K562 (cell line): Measurements from ENCODE around the gene FAM20C. TPM values are rescaled to one million over a fixed set of nuclear protein-coding genes. Genes with fewer than 3 reads are reported as not detected.

Experiments
- ATAC-seq: fragments of 200-7000 bp; cut with Tn5 transposase; 3 replicates; pipeline ENCODE4 v1.9.1; 2020; ENCODE audit warnings: moderate library complexity
- BruUV-seq: library from RNA; stranded (reverse); fragments of 400-500 nt; replicated peaks from 2 replicates; lab custom pipeline; 2021; lab: Mats Ljungman, UMichigan
- CTCF ChIA-PET: fragments of 300-600 bp; formaldehyde crosslinking; extraction: SDS; loops from one replicate; lab custom pipeline; 2021; ENCODE audit warnings: low intra/inter-chr PET ratio; lab: Yijun Ruan, JAX
- POLR2A ChIA-PET: fragments of 300-600, 350-650 bp; sonication (Branson Sonifier 250); formaldehyde crosslinking; extraction: SDS; loops from one replicate; lab custom pipeline; 2021; ENCODE audit warnings: antibody characterized with exemption, inconsistent platforms; lab: Yijun Ruan, JAX
- DNase-seq, 4 experiments: peaks; one replicate each; pipeline versions ENCODE4 v3.0.0 to v3.0.0-alpha.2; 2011 to 2018; ENCODE audit warnings: low spot score in 3 of 4, mixed read lengths in 3 of 4; ENCODE audit errors: extremely low read depth in 1 of 4
- FAIRE-seq: peaks from 2 replicates; lab custom pipeline; 2011; peaks lifted over from hg19 to GRCh38; lab: Jason Lieb, UNC
- H2AFZ ChIP-seq: 2 replicates; pipeline ENCODE4 v1.6.0; 2011; ENCODE audit warnings: low read depth, low read length, control low read depth, inconsistent platforms
- H3K27ac ChIP-seq: fragments of 200-600 bp; 3 replicates; pipeline ENCODE4 v1.8.0; 2011; ENCODE audit warnings: low read depth, mild to moderate bottlenecking, control low read depth, inconsistent platforms, low read length, moderate library complexity, mixed read lengths; ENCODE audit errors: extremely low read depth
- H3K27me3 ChIP-seq, 2 experiments: fragments of 300-600 bp in 1 of 2; 2 replicates in 1 of 2; 3 replicates in 1 of 2; pipeline versions ENCODE4 v1.6.0 to v1.8.0; 2011; ENCODE audit warnings: inconsistent platforms in 2 of 2, low read length in 2 of 2, mild to moderate bottlenecking in 1 of 2, mixed read lengths in 1 of 2, moderate library complexity in 1 of 2; ENCODE audit not compliant: control insufficient read depth in 2 of 2, insufficient read depth in 2 of 2
- H3K36me3 ChIP-seq: fragments of 300-600 bp; 3 replicates; pipeline ENCODE4 v1.8.0; 2011; ENCODE audit warnings: mild to moderate bottlenecking, low read length, inconsistent platforms; ENCODE audit not compliant: control insufficient read depth, insufficient read depth
- H3K4me1 ChIP-seq, 2 experiments: fragments of 200-600 bp in 1 of 2; replicated peaks in 1 of 2; 2 replicates in 1 of 2; 3 replicates in 1 of 2; pipeline versions ENCODE4 v1.5.1 to v1.8.0; 2011; ENCODE audit warnings: inconsistent platforms in 2 of 2, low read length in 2 of 2, mild to moderate bottlenecking in 1 of 2, mixed read lengths in 1 of 2, moderate library complexity in 1 of 2; ENCODE audit not compliant: control insufficient read depth in 2 of 2, insufficient read depth in 2 of 2
- H3K4me2 ChIP-seq: 2 replicates; pipeline ENCODE4 v1.6.1; 2011; ENCODE audit warnings: low read length, control low read depth, inconsistent platforms, mixed read lengths; ENCODE audit not compliant: insufficient read depth
- H3K4me3 ChIP-seq: fragments of 200-600 bp; sonication (generic), shearing (Covaris generic); 2 replicates; pipeline ENCODE4 v1.5.1; 2016; ENCODE audit warnings: control low read depth, inconsistent platforms
- H3K79me2 ChIP-seq: fragments of 200-600 bp; 3 replicates; pipeline ENCODE4 v1.8.0; 2011; ENCODE audit warnings: low read length, inconsistent platforms; ENCODE audit not compliant: control insufficient read depth, insufficient read depth
- H3K9ac ChIP-seq, 2 experiments: 2 replicates each; pipeline versions ENCODE4 v1.6.0 to v1.6.1; 2011; ENCODE audit warnings: low read depth in 2 of 2, low read length in 2 of 2, control low read depth in 1 of 2, inconsistent platforms in 1 of 2, mild to moderate bottlenecking in 1 of 2, mixed read lengths in 1 of 2; ENCODE audit not compliant: insufficient read depth in 1 of 2
- H3K9me1 ChIP-seq: one replicate; pipeline ENCODE4 v1.6.0; 2011; ENCODE audit warnings: inconsistent platforms, mild to moderate bottlenecking, low read length, moderate library complexity; ENCODE audit not compliant: control insufficient read depth, insufficient read depth
- H3K9me3 ChIP-seq: replicated peaks from 2 replicates; pipeline ENCODE4 v1.5.1; 2011; ENCODE audit warnings: low read depth, low read length, inconsistent platforms; ENCODE audit not compliant: control insufficient read depth, insufficient read depth
- H4K20me1 ChIP-seq: replicated peaks from 2 replicates; pipeline ENCODE4 v1.6.1; 2011; ENCODE audit warnings: low read length, inconsistent platforms, mixed read lengths; ENCODE audit not compliant: control insufficient read depth, insufficient read depth
- KLF13 ChIP-seq: fragments of 450-650 bp; IDR thresholded peaks from 2 replicates; pipeline ENCODE4 v1.6.1; 2016; ENCODE audit warnings: missing genetic modification characterization, low read depth, mild to moderate bottlenecking, missing compliant biosample characterization, moderate library complexity, borderline replicate concordance
- KLF16 ChIP-seq: IDR thresholded peaks from 2 replicates; pipeline ENCODE4 v1.6.1; 2016; ENCODE audit warnings: antibody characterized with exemption
- SAP30 ChIP-seq: fragments of 200-600 bp; sonication (generic); IDR thresholded peaks from 2 replicates; pipeline ENCODE4 v1.6.1; 2012; ENCODE audit warnings: borderline replicate concordance, low read depth, mild to moderate bottlenecking, moderate library complexity, low read length, control low read depth, inconsistent platforms; ENCODE audit not compliant: insufficient read depth, poor library complexity, severe bottlenecking
- SIN3A ChIP-seq, 2 experiments: fragments of 150-350 bp in 1 of 2; IDR thresholded peaks; 2 replicates each; pipeline ENCODE4 v1.6.1; 2011 to 2016; ENCODE audit warnings: borderline replicate concordance in 2 of 2, low read depth in 2 of 2, low read length in 2 of 2, mild to moderate bottlenecking in 2 of 2, moderate library complexity in 2 of 2; ENCODE audit not compliant: control insufficient read depth in 1 of 2
- SMARCA4 ChIP-seq: fragments of 450-650 bp; IDR thresholded peaks from 2 replicates; pipeline ENCODE4 v1.6.1; 2016
- ZEB2 ChIP-seq: fragments of 450-650 bp; IDR thresholded peaks from 2 replicates; pipeline ENCODE4 v1.6.1; 2016
- ZNF778 ChIP-seq: fragments of 450-650 bp; formaldehyde crosslinking; IDR thresholded peaks from 2 replicates; pipeline ENCODE4 v1.4.0; 2020; ENCODE audit warnings: mild to moderate bottlenecking, moderate library complexity
- WGBS: fragments of 100-300 bp; shearing (Covaris generic); methylation state at CpG from one replicate; pipeline ENCODE4 v1.1.6; 2016; ENCODE audit warnings: low coverage, mixed read lengths; ENCODE audit not compliant: insufficient coverage; ENCODE audit errors: missing lambda C conversion rate; 5-methylcytosine and 5-hydroxymethylcytosine counted together
- in situ Hi-C: fragments of 300-500 bp; cut with MboI; formaldehyde crosslinking; loops from 4 replicates; pipeline ENCODE4 v1.15.0; 2018; ENCODE audit warnings: inconsistent platforms, mixed read lengths
- intact Hi-C: fragments of 100-400 bp; cut with micrococcal nuclease; formaldehyde crosslinking; loops from 2 replicates; pipeline ENCODE4 v1.14.2; 2022
- polyA plus RNA-seq, 8 experiments: library from polyadenylated mRNA; depleted of rRNA in 4 of 8; stranded (reverse) in 5 of 8; unstranded in 3 of 8; fragments of >200 nt; fragmentation: Nextera tagmentation in 2 of 8; fragmentation: Illumina TruSeq in 1 of 8; extraction: Ambion mirVana in 2 of 8; extraction: Trizol in 1 of 8; gene quantifications; 2 replicates each; pipeline versions ENCODE4 v1.2.1 to v1.2.3, GENCODE V29; 2011 to 2014; ENCODE audit warnings: inconsistent platforms in 1 of 8, missing spikeins in 1 of 8
- total RNA-seq, 7 experiments: library from RNA; depleted of rRNA in 6 of 7; stranded (reverse); fragments of >200 nt in 6 of 7; fragmentation: Illumina TruSeq in 2 of 7; extraction: Trizol in 2 of 7; gene quantifications; 2 replicates each; pipeline versions ENCODE4 v1.2.1 to v1.2.3, GENCODE V29; 2011 to 2021; ENCODE audit warnings: low replicate concordance in 1 of 7

The FAM20C gene
- total and polyA plus RNA-seq, 9 of the 15 experiments (the other 6 are each of a cell fraction or from before 2014, with no cell fraction given): 0.09 TPM; not detected in 8

DNA sequence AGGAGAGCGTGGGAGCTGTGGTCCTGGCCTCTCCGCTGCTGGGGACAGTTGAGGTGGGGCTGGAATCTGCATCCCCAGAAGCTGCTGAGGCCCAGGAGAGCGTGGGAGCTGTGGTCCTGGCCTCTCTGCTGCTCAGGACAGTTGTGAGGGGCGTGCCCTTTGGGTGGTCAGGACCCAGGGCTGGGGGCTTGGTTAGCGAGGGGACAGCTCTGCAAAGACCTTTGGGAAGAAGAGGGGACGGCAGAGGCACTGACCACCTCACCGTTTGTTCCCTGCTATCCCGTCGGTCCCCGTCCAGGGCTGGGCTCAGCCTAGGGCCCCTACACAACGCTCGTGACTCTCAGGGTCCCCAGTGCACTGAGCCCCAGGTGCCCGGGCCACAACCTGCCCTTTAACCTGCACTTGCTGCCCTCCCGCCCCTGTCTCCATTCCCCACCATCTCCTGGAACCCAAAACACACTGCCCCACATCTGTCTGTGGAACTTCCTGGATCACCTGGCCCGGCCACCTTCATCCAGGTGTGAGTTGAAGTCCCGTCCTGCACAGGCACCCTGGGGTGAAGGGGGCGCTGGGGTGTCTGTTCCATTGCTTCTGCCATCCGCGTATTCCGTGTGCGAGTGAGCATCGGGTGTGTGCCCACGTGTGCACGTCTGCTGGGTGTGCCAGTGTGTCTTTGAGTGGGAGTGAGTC is 111.7 kb downstream of the FAM20C start:
- no peak overlapping the region; a peak in 1 of 4 replicates for H3K9ac ChIP-seq
- intact Hi-C loops: no loop called here
- ChIA-PET POLR2A (no interaction called here), CTCF (no interaction called here)
- H3K9me3 ChIP-seq: peaks cover 3% of the 10 kb centered on the region; the same call in 1 of the 2 replicates
- peaks cover 7 to 70% of the 10 kb centered on the region in 2 experiments; a peak in 4 of 5 replicates for H3K27me3 ChIP-seq
- peaks cover 12% of the 10 kb centered on the region; the same call in 1 of the 2 replicates for H4K20me1 ChIP-seq
- no peaks in the 10 kb centered on the region for H3K36me3 ChIP-seq
- H3K4me1 ChIP-seq: no peaks in the 10 kb centered on the region
- ATAC-seq: no peak
- no peak for FAIRE-seq
- no peaks in the 10 kb centered on the region for H3K79me2 ChIP-seq
- 18% methylated on average over 20 of the region's 24 CpGs for WGBS
- peaks cover 4% of the 10 kb centered on the region for H3K9me1 ChIP-seq
- TF ChIP-seq SAP30 (no peak), SIN3A (IDR thresholded peaks at IDR 0.05; ENCODE audit: borderline replicate concordance in 2 of 2, control insufficient read depth in 1 of 2, low read depth in 2 of 2, low read length in 2 of 2) (no peak), ZEB2 (no peak), KLF16 (no peak), KLF13 (no peak), SMARCA4 (no peak), ZNF778 (no peak)
- H3K4me3 ChIP-seq: no peak overlapping the region
- H2AFZ ChIP-seq: no peak overlapping the region
- H3K27ac ChIP-seq: no peak overlapping the region
- no peak overlapping the region; the same call in 1 of the 2 replicates for H3K4me2 ChIP-seq
- in situ Hi-C loops: no loop called here
- DNase-seq: no peak
- BruUV-seq: no TSS peak
